GM18502 (cell line): ENCODE data around the gene PSMB1.

Experiments
- ATAC-seq: cut with Tn5 transposase; IDR thresholded peaks from one replicate; pipeline ENCODE4 v1.9.1; 2021; ENCODE audit warnings: mild to moderate bottlenecking; ENCODE audit not compliant: unreplicated experiment, poor library complexity

PSMB1 gene

GRCh38 chr6:170552765-170553533 lies at the start of gene PSMB1:
TSS of gene PSMB1 (minus strand) at chr6:170553307. CDS start at chr6:170553242, 65 bp downstream.
- ATAC-seq, result peak; percentile 63

GRCh38 chr6:170597278-170597677 lies 44.2 kb upstream of the PSMB1 start:
- ATAC-seq, result no peak

- no peak for ATAC-seq
These were observed 43.3 kb upstream of the PSMB1 start for GRCh38 chr6:170596426-170596825.

GRCh38 chr6:170590725-170591124 lies 37.6 kb upstream of the PSMB1 start:
- no peak for ATAC-seq

GRCh38 chr6:170584954-170585498 lies 31.9 kb upstream of the PSMB1 start:
- ATAC-seq, result peak; percentile 43

GRCh38 chr6:170584181-170584953 lies 31.3 kb upstream of the PSMB1 start, which contains the start of gene PDCD2:
TSS of gene PDCD2 (minus strand) at chr6:170584637. CDS start at chr6:170584581, 56 bp downstream.
- peak; percentile 96 for ATAC-seq

GRCh38 chr6:170583756-170584180 lies 30.7 kb upstream of the PSMB1 start:
- peak; percentile 12 for ATAC-seq

GRCh38 chr6:170578909-170579308 lies 25.8 kb upstream of the PSMB1 start:
- ATAC-seq, result no peak

GRCh38 chr6:170575250-170575649 lies 22.1 kb upstream of the PSMB1 start:
- no peak for ATAC-seq

- no peak for ATAC-seq
These were observed 19.8 kb upstream of the PSMB1 start for GRCh38 chr6:170572704-170573466.

- ATAC-seq, result no peak
These were observed 11.9 kb upstream of the PSMB1 start for GRCh38 chr6:170564936-170565530.

GRCh38 chr6:170561555-170561954 lies 8.4 kb upstream of the PSMB1 start:
- no peak for ATAC-seq

GRCh38 chr6:170555305-170555704 lies 2.2 kb upstream of the PSMB1 start:
- no peak for ATAC-seq

GRCh38 chr6:170554796-170555137 lies 1.7 kb upstream of the PSMB1 start:
- ATAC-seq, result no peak

GRCh38 chr6:170554013-170554795 lies 1.1 kb upstream of the PSMB1 start, which contains the start of gene TBP:
TSS of gene TBP (plus strand) at chr6:170554369. CDS start at chr6:170557030, 2,661 bp downstream.
- peak; percentile 95 for ATAC-seq

GRCh38 chr6:170553534-170554012 lies 466 bp upstream of the PSMB1 start:
- peak; percentile 44 for ATAC-seq

GRCh38 chr6:170545405-170545804 lies 7.7 kb downstream of the PSMB1 start:
- ATAC-seq, result no peak

GRCh38 chr6:170542031-170542719 lies 10.9 kb downstream of the PSMB1 start:
- no peak for ATAC-seq
